ENCODE results near the gene RNASEH2A.
"Not testable (repeated sequence)": the region's sequence is repeated elsewhere in the genome, so short reads cannot be mapped to it uniquely, and the experiment has no call there.

RNASEH2A gene

DNA sequence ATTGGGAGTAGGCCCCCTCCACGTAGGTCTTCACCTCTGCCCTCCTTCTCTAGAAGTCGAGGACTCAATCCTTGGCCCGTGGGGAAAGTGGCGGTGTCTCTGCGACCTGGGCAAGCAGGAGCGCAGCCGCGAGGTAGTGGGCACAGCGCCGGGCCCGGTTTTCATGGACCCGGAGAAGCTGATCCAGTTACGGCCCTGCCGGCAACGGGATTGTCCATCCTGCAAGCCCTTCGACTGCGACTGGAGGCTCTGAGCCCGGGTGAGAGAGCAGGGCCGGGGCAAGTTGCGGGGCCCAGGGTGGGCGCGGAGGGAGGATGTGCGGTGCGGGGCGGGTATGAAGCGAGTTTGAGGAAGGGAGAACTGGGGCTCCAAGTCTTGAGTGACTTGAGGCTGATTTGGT is 2.3 kb upstream of the RNASEH2A start:
- Histone ChIP-seq H3K18ac (ENCODE audit: low read length) (no peak overlapping the region), H4K91ac (ENCODE audit: low read depth, low read length) (no peak overlapping the region), H2AFZ (ENCODE audit: insufficient read depth, low read length, poor library complexity) (no peak overlapping the region), H3K79me1 (ENCODE audit: low read length) (peaks cover 11% of the 10 kb centered on the region), H3K9ac (ENCODE audit: low read length) (no peak overlapping the region), H2BK12ac (ENCODE audit: low read length) (no peak overlapping the region), H2AK5ac (ENCODE audit: low read length) (no peak overlapping the region), H2BK120ac (ENCODE audit: insufficient read depth, low read length, poor library complexity) (no peak overlapping the region), H4K8ac (ENCODE audit: low read depth, low read length) (no peak overlapping the region), H3K23ac (ENCODE audit: low read length) (no peak overlapping the region), H3K4me2 (ENCODE audit: low read length) (no peak overlapping the region), H3K27ac (ENCODE audit: low read depth, low read length) (no peak overlapping the region), H4K12ac (ENCODE audit: low read depth, low read length) (no peak overlapping the region), H3K4me1 (ENCODE audit: control insufficient read depth in 1 of 2, insufficient read depth in 2 of 2, low read length in 2 of 2) (peaks cover 11 to 21% of the 10 kb centered on the region in 2 experiments), H3K14ac (ENCODE audit: low read length) (no peak overlapping the region), H3K79me2 (ENCODE audit: control insufficient read depth, insufficient read depth, low read length, poor library complexity) (peaks cover 9% of the 10 kb centered on the region), H3K27me3 (ENCODE audit: insufficient read depth, low read length) (no peaks in the 10 kb centered on the region), H3K36me3 (ENCODE audit: control insufficient read depth in 1 of 2, insufficient read depth in 2 of 2, low read length in 2 of 2) (peaks cover 19 to 21% of the 10 kb centered on the region in 2 experiments), H3K4me3 (ENCODE audit: low read depth, low read length) (no peak overlapping the region), H2BK5ac (ENCODE audit: low read depth, low read length, poor library complexity) (no peak overlapping the region), H3K4ac (ENCODE audit: low read depth, low read length) (no peak overlapping the region), H3K9me3 (ENCODE audit: insufficient read depth, low read depth, low read length) (no peaks in the 10 kb centered on the region)
- WGBS (ENCODE audit: extremely low coverage, insufficient coverage, insufficient read length): 100% methylated on average over 6 of the region's 26 CpGs
- DNase-seq: no peak

DNA sequence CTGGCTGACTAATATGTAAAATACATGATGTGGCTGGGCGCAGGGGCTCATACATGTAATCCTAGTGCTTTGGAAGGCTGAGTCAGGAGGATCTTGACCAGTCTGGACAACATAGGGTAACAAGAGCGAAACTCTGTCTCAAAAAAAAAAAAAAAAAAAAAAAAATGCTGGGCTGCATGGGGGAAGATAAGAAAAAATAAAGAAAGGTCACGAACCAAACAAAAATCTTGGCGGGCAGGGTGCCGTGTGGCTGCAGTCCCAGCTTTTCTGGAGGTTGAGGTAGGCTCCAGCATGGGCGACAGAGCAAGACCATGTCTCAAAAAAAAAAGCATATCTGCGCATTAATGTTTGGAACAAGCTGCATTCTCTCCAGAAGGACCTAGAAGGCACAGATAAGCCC is 8.7 kb downstream of the RNASEH2A start:
- no peak overlapping the region for H4K8ac ChIP-seq (ENCODE audit: low read depth, low read length)

DNA sequence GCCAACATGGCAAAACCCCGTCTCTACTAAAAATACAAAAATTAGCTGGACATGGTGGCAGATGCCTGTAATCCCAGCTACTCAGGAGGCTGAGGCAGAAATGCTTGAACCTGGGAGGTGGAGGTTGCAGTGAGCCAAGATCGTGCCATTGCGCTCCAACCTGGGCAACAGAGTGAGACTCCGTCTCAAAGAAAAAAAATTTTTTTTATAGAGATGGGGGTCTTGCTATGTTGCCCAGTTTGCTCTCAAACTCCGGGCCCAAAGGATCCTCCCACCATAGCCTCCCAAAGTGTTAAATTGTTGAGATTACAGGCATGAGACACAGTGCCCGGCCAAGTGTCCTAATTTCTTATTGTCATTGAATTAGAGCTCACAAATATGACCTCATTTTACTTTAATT is 10.8 kb downstream of the RNASEH2A start:
- not testable (repeated sequence) for H3K18ac ChIP-seq (ENCODE audit: low read length); H3K4ac ChIP-seq (ENCODE audit: low read depth, low read length)
- no CpG with 5 or more reads among the region's 6 CpGs for WGBS (ENCODE audit: extremely low coverage, insufficient coverage, insufficient read length)

More for the DNA sequence above, 8.7 kb downstream of the RNASEH2A start:
- H3K36me3 ChIP-seq (ENCODE audit: control insufficient read depth in 1 of 2, insufficient read depth in 2 of 2, low read length in 2 of 2): peaks cover 25 to 29% of the 10 kb centered on the region in 2 experiments
- no peak overlapping the region for H3K14ac ChIP-seq (ENCODE audit: low read length)
- no peak overlapping the region for H3K4me3 ChIP-seq (ENCODE audit: low read depth, low read length)
- H3K79me1 ChIP-seq (ENCODE audit: low read length): no peaks in the 10 kb centered on the region
- H2BK5ac ChIP-seq (ENCODE audit: low read depth, low read length, poor library complexity): no peak overlapping the region
- H4K91ac ChIP-seq (ENCODE audit: low read depth, low read length): no peak overlapping the region
- no peak overlapping the region for H2AFZ ChIP-seq (ENCODE audit: insufficient read depth, low read length, poor library complexity)
- no peak overlapping the region for H3K18ac ChIP-seq (ENCODE audit: low read length)
- no peaks in the 10 kb centered on the region for H3K27me3 ChIP-seq (ENCODE audit: insufficient read depth, low read length)
- DNase-seq: no peak
- no peak overlapping the region for H3K4me2 ChIP-seq (ENCODE audit: low read length)
- WGBS (ENCODE audit: extremely low coverage, insufficient coverage, insufficient read length): no CpG with 5 or more reads among the region's 7 CpGs
- H2AK5ac ChIP-seq (ENCODE audit: low read length): no peak overlapping the region
- H3K79me2 ChIP-seq (ENCODE audit: control insufficient read depth, insufficient read depth, low read length, poor library complexity): no peaks in the 10 kb centered on the region
- no peaks in the 10 kb centered on the region for H3K9me3 ChIP-seq (ENCODE audit: insufficient read depth, low read depth, low read length)
- no peak overlapping the region for H3K23ac ChIP-seq (ENCODE audit: low read length)
- H2BK12ac ChIP-seq (ENCODE audit: low read length): no peak overlapping the region
- H3K4me1 ChIP-seq (ENCODE audit: control insufficient read depth in 1 of 2, insufficient read depth in 2 of 2, low read length in 2 of 2): no peaks in the 10 kb centered on the region
- no peak overlapping the region for H4K12ac ChIP-seq (ENCODE audit: low read depth, low read length)
- no peak overlapping the region for H3K4ac ChIP-seq (ENCODE audit: low read depth, low read length)
- no peak overlapping the region for H3K27ac ChIP-seq (ENCODE audit: low read depth, low read length)
- H3K9ac ChIP-seq (ENCODE audit: low read length): no peak overlapping the region
- no peak overlapping the region for H2BK120ac ChIP-seq (ENCODE audit: insufficient read depth, low read length, poor library complexity)

DNA sequence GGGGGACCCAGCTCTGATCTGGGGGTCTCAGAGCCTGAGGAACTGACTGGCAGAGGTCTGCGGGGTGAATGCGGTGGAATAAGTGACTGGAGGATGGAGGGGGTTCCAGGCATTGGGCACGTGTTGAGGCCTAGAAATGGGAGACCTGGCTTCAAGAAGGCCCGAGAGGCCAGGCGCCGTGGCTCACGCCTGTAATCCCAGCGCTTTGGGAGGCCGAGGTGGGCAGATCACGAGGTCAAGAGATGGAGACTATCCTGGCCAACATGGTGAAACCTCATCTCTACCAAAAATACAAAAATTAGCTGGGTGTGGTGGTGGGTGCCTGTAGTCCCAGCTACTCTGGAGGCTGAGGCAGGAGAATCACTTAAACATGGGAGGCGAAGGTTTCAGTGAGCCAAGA is 11.4 kb downstream of the RNASEH2A start:
- not testable (repeated sequence) for H3K14ac ChIP-seq (ENCODE audit: low read length); H2AFZ ChIP-seq (ENCODE audit: insufficient read depth, low read length, poor library complexity); H4K8ac ChIP-seq (ENCODE audit: low read depth, low read length); H4K91ac ChIP-seq (ENCODE audit: low read depth, low read length); H3K9ac ChIP-seq (ENCODE audit: low read length); H4K12ac ChIP-seq (ENCODE audit: low read depth, low read length); H3K4me2 ChIP-seq (ENCODE audit: low read length); H3K23ac ChIP-seq (ENCODE audit: low read length); H3K27ac ChIP-seq (ENCODE audit: low read depth, low read length); H3K27me3 ChIP-seq (ENCODE audit: insufficient read depth, low read length); H3K79me2 ChIP-seq (ENCODE audit: control insufficient read depth, insufficient read depth, low read length, poor library complexity); H2BK5ac ChIP-seq (ENCODE audit: low read depth, low read length, poor library complexity); H3K4ac ChIP-seq (ENCODE audit: low read depth, low read length); H3K4me3 ChIP-seq (ENCODE audit: low read depth, low read length); H3K79me1 ChIP-seq (ENCODE audit: low read length); H3K4me1 ChIP-seq (ENCODE audit: control insufficient read depth in 1 of 2, insufficient read depth in 2 of 2, low read length in 2 of 2); H3K18ac ChIP-seq (ENCODE audit: low read length); DNase-seq; H2BK120ac ChIP-seq (ENCODE audit: insufficient read depth, low read length, poor library complexity); H3K9me3 ChIP-seq (ENCODE audit: insufficient read depth, low read depth, low read length); H2AK5ac ChIP-seq (ENCODE audit: low read length); H2BK12ac ChIP-seq (ENCODE audit: low read length)
- peaks cover 17% of the 10 kb centered on the region in 2 experiments for H3K36me3 ChIP-seq (ENCODE audit: control insufficient read depth in 1 of 2, insufficient read depth in 2 of 2, low read length in 2 of 2)
- no CpG with 5 or more reads among the region's 11 CpGs for WGBS (ENCODE audit: extremely low coverage, insufficient coverage, insufficient read length)

More for the DNA sequence above, 10.8 kb downstream of the RNASEH2A start:
- H3K79me1 ChIP-seq (ENCODE audit: low read length); H3K4me2 ChIP-seq (ENCODE audit: low read length); H4K12ac ChIP-seq (ENCODE audit: low read depth, low read length); H3K14ac ChIP-seq (ENCODE audit: low read length); H2AK5ac ChIP-seq (ENCODE audit: low read length); H2AFZ ChIP-seq (ENCODE audit: insufficient read depth, low read length, poor library complexity); H2BK120ac ChIP-seq (ENCODE audit: insufficient read depth, low read length, poor library complexity); H2BK5ac ChIP-seq (ENCODE audit: low read depth, low read length, poor library complexity); H3K9ac ChIP-seq (ENCODE audit: low read length); H3K23ac ChIP-seq (ENCODE audit: low read length); DNase-seq; H4K8ac ChIP-seq (ENCODE audit: low read depth, low read length); H2BK12ac ChIP-seq (ENCODE audit: low read length); H3K27me3 ChIP-seq (ENCODE audit: insufficient read depth, low read length); H3K9me3 ChIP-seq (ENCODE audit: insufficient read depth, low read depth, low read length); H3K4me3 ChIP-seq (ENCODE audit: low read depth, low read length); H3K27ac ChIP-seq (ENCODE audit: low read depth, low read length); H3K4me1 ChIP-seq (ENCODE audit: control insufficient read depth in 1 of 2, insufficient read depth in 2 of 2, low read length in 2 of 2); H3K79me2 ChIP-seq (ENCODE audit: control insufficient read depth, insufficient read depth, low read length, poor library complexity); H4K91ac ChIP-seq (ENCODE audit: low read depth, low read length): not testable (repeated sequence)
- H3K36me3 ChIP-seq (ENCODE audit: control insufficient read depth in 1 of 2, insufficient read depth in 2 of 2, low read length in 2 of 2): peaks cover 18 to 21% of the 10 kb centered on the region in 2 experiments

Data from trophoblast cell (in vitro differentiated cells and primary cell).